Kidney (tissue), 14 donors: ENCODE data around the gene CMTR2. TPM values are rescaled to one million over a fixed set of nuclear protein-coding genes. Genes with fewer than 3 reads are reported as not detected.

Experiments used
- DNase-seq, 5 donors: peaks; one replicate each; pipeline ENCODE4 v3.0.0-alpha.2; 2013 to 2020
- FAIRE-seq: peaks from 2 replicates; lab custom pipeline; 2012; peaks lifted over from hg19 to GRCh38; lab: Jason Lieb, UNC
- H3K27ac ChIP-seq, 2 donors: one replicate each; pipeline ENCODE4 v1.7.0; 2013; ENCODE audit warnings: low read depth in 2 of 2, low read length in 2 of 2, inconsistent platforms in 1 of 2
- H3K27me3 ChIP-seq: one replicate; pipeline ENCODE4 v1.7.1; 2013; ENCODE audit warnings: low read length, inconsistent platforms; ENCODE audit not compliant: control insufficient read depth, insufficient read depth
- H3K36me3 ChIP-seq, 3 donors: one replicate each; pipeline versions ENCODE4 v1.7.0 to v1.7.1; 2013; ENCODE audit warnings: low read length in 3 of 3, control low read depth in 1 of 3, inconsistent platforms in 1 of 3; ENCODE audit not compliant: insufficient read depth in 3 of 3, control insufficient read depth in 2 of 3
- H3K4me1 ChIP-seq, 3 donors: one replicate each; pipeline versions ENCODE4 v1.7.0 to v1.7.1; 2013; ENCODE audit warnings: low read length in 3 of 3, inconsistent platforms in 1 of 3, low read depth in 1 of 3; ENCODE audit not compliant: control insufficient read depth in 2 of 3, insufficient read depth in 2 of 3
- H3K4me3 ChIP-seq, 3 donors: one replicate each; pipeline versions ENCODE4 v1.7.0 to v1.8.1; 2013; ENCODE audit warnings: low read length in 3 of 3, control low read depth in 1 of 3, inconsistent platforms in 1 of 3
- H3K9ac ChIP-seq, 3 donors: one replicate each; pipeline versions ENCODE4 v1.7.0 to v1.7.1; 2013; ENCODE audit warnings: low read length in 3 of 3, control low read depth in 1 of 3, inconsistent platforms in 1 of 3
- H3K9me3 ChIP-seq, 3 donors: one replicate each; pipeline versions ENCODE4 v1.7.0 to v1.7.1; 2013; ENCODE audit warnings: low read length in 3 of 3, control low read depth in 1 of 3, inconsistent platforms in 1 of 3; ENCODE audit not compliant: control insufficient read depth in 2 of 3, insufficient read depth in 1 of 3
- intact Hi-C: fragments of 100-400 bp; cut with DNase I; formaldehyde crosslinking; loops from one replicate; pipeline ENCODE4 v1.11.1; 2022
- polyA plus RNA-seq: library from polyadenylated mRNA; stranded (reverse); fragments of 350-450 nt; fragmentation: Illumina TruSeq; extraction: RNeasy Lipid Tissue Mini Kit (QIAGEN cat#74804); gene quantifications from one replicate; pipeline ENCODE4 v1.2.3, GENCODE V29; 2014; ENCODE audit warnings: low read depth, low replicate concordance; ENCODE audit not compliant: insufficient read depth
- total RNA-seq: library from RNA; stranded (reverse); fragmentation: NEBNext Ultra II Directional; extraction: Animal tissue kit (Norgen Biotek cat#: 25700); gene quantifications from one replicate; pipeline ENCODE4 v1.2.1, GENCODE V29; 2021
- TF ChIP-seq, protein P1 (sequence below): IDR thresholded peaks from 3 replicates; pipeline ENCODE4 v1.5.1; 2012; ENCODE audit warnings: mild to moderate bottlenecking, moderate library complexity, borderline replicate concordance; ENCODE audit not compliant: insufficient read depth; ENCODE audit errors: extremely low read depth
- donor health status: control.
- donor health status: control.
- donor health status: control.
- donor health status: control.
- donor health status: control.
- donor health status: DM: yes; HTN: yes; CAD: no.
- donor health status: Normal renal cell carcinoma (clear cell type).

Gene CMTR2
- total and polyA plus RNA-seq, 2 donors from 2014 or later, result 8.0 to 21.5 TPM

GRCh38 chr16:71288570-71288889, 672 bp downstream of the CMTR2 start:
- H3K9me3 ChIP-seq, result no peaks in the 10 kb centered on the region
- peak overlapping the region; percentile 58 to 96 (median 87) for H3K4me3 ChIP-seq
- FAIRE-seq, result no peak
- DNase-seq, result no peak
- peak overlapping the region; percentile 37 to 96 (median 45) for H3K9ac ChIP-seq
- H3K27me3 ChIP-seq, result no peaks in the 10 kb centered on the region
- peaks cover 12 to 17% (median 14%) of the 10 kb centered on the region in 3 donors for H3K36me3 ChIP-seq
- H3K27ac ChIP-seq, result peak overlapping the region; percentile 65 to 86
- H3K4me1 ChIP-seq, result peaks cover 3 to 15% (median 6%) of the 10 kb centered on the region in 3 donors
- intact Hi-C loops, result no loop called here
- TF ChIP-seq, protein P1, sequence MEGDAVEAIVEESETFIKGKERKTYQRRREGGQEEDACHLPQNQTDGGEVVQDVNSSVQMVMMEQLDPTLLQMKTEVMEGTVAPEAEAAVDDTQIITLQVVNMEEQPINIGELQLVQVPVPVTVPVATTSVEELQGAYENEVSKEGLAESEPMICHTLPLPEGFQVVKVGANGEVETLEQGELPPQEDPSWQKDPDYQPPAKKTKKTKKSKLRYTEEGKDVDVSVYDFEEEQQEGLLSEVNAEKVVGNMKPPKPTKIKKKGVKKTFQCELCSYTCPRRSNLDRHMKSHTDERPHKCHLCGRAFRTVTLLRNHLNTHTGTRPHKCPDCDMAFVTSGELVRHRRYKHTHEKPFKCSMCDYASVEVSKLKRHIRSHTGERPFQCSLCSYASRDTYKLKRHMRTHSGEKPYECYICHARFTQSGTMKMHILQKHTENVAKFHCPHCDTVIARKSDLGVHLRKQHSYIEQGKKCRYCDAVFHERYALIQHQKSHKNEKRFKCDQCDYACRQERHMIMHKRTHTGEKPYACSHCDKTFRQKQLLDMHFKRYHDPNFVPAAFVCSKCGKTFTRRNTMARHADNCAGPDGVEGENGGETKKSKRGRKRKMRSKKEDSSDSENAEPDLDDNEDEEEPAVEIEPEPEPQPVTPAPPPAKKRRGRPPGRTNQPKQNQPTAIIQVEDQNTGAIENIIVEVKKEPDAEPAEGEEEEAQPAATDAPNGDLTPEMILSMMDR, result no peak

- Histone ChIP-seq H3K4me3 (peak overlapping the region; percentile 58 to 96 (median 87)), H3K9me3 (no peaks in the 10 kb centered on the region), H3K9ac (peak overlapping the region in 2 of 3 donors; percentile 37 to 96), H3K36me3 (peaks cover 12 to 22% (median 14%) of the 10 kb centered on the region in 3 donors), H3K27me3 (no peaks in the 10 kb centered on the region), H3K27ac (peak overlapping the region in 1 of 2 donors; percentile 65), H3K4me1 (peaks cover 3 to 15% (median 6%) of the 10 kb centered on the region in 3 donors)
- DNase-seq (peak in 2 of 5 donors; percentile 30 to 37), FAIRE-seq (no peak)
- intact Hi-C loops, result no loop called here
- TF ChIP-seq, protein P1, result no peak
These were observed 1.3 kb downstream of the CMTR2 start for GRCh38 chr16:71287911-71288310.

- H3K27ac ChIP-seq, result no peak overlapping the region
- DNase-seq (peak in 2 of 5 donors; percentile 1 to 10), FAIRE-seq (no peak)
- peaks cover 3 to 15% (median 6%) of the 10 kb centered on the region in 3 donors for H3K4me1 ChIP-seq
- H3K36me3 ChIP-seq, result peaks cover 12 to 24% (median 14%) of the 10 kb centered on the region in 3 donors
- H3K9me3 ChIP-seq, result no peaks in the 10 kb centered on the region
- no peak overlapping the region for H3K9ac ChIP-seq
- H3K4me3 ChIP-seq, result peak overlapping the region in 1 of 3 donors; percentile 96
- TF ChIP-seq, protein P1, result no peak
- no peaks in the 10 kb centered on the region for H3K27me3 ChIP-seq
- intact Hi-C loops, result no loop called here
These were observed 1.7 kb downstream of the CMTR2 start for GRCh38 chr16:71287454-71287853.

DNA sequence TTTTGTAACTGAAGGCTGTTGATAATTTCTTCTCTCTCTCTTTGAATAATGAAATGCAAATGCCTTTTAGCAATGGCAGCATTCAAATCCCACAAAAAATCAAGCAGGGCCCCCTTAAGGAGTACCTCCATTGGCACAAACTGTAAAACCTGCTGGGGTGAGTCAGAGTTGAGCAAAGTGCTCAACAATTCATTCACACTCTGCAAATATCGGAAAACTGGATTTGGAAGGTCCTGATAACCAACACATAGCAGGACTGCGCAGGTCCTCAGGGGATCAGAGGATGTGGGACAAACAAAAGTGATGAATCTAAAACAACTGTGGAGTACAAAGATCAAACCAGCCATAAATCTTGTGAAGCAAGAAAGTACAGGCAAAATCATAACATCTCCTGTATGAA, 5.6 kb downstream of the CMTR2 start:
- H3K4me1 ChIP-seq, result peaks cover 3 to 15% (median 6%) of the 10 kb centered on the region in 3 donors
- no peak overlapping the region for H3K4me3 ChIP-seq
- no peaks in the 10 kb centered on the region for H3K27me3 ChIP-seq
- H3K27ac ChIP-seq, result no peak overlapping the region
- no peak overlapping the region for H3K9ac ChIP-seq
- H3K36me3 ChIP-seq, result peaks cover 12 to 24% (median 14%) of the 10 kb centered on the region in 3 donors
- intact Hi-C loops, result no loop called here
- DNase-seq (no peak), FAIRE-seq (no peak)
- TF ChIP-seq, protein P1, result no peak
- H3K9me3 ChIP-seq, result no peaks in the 10 kb centered on the region
